Caco-2 (cell line): Measurements from ENCODE around the gene SIL1. TPM values are rescaled to one million over a fixed set of nuclear protein-coding genes. Genes with fewer than 3 reads are reported as not detected.

Experiments
- BruUV-seq: library from RNA; stranded (reverse); fragments of 400-500 nt; replicated peaks from 2 replicates; lab custom pipeline; 2021; lab: Mats Ljungman, UMichigan
- CTCF ChIA-PET: fragments of 300-600 bp; sonication (Branson Sonifier 250); formaldehyde crosslinking; loops from one replicate; lab custom pipeline; 2022; ENCODE audit warnings: antibody characterized with exemption; lab: Charles Lee
- POLR2A ChIA-PET: fragments of 300-600 bp; sonication (Branson Sonifier 250); formaldehyde crosslinking; loops from one replicate; lab custom pipeline; 2022; ENCODE audit warnings: antibody characterized with exemption; lab: Charles Lee
- DNase-seq, 2 experiments: peaks; one replicate each; pipeline versions ENCODE4 v3.0.0 to v3.0.0-alpha.2; 2020 to 2022
- H3K27me3 ChIP-seq: replicated peaks from 2 replicates; pipeline ENCODE4 v1.6.0; 2011; ENCODE audit warnings: low read length; ENCODE audit not compliant: control insufficient read depth, insufficient read depth
- H3K36me3 ChIP-seq: 2 replicates; pipeline ENCODE4 v1.5.1; 2011; ENCODE audit warnings: low read length; ENCODE audit not compliant: control insufficient read depth, insufficient read depth
- H3K4me1 ChIP-seq: fragments of 250-450 bp; sonication (Bioruptor Pico); 2 replicates; pipeline ENCODE4 v1.5.1; 2020; ENCODE audit warnings: mild to moderate bottlenecking
- H3K4me3 ChIP-seq: 2 replicates; pipeline ENCODE4 v1.5.1; 2011; ENCODE audit warnings: low read depth, mild to moderate bottlenecking, control low read depth, low read length
- H3K9me3 ChIP-seq: fragments of 250-450 bp; sonication (Bioruptor Pico); 2 replicates; pipeline ENCODE4 v1.5.1; 2020; ENCODE audit warnings: mild to moderate bottlenecking, moderate library complexity
- H3K27ac Mint-ChIP-seq: one replicate; pipeline ENCODE4 v1.8.0; 2022; ENCODE audit warnings: mixed read lengths; ENCODE audit not compliant: unreplicated experiment
- H3K27me3 Mint-ChIP-seq: one replicate; pipeline ENCODE4 v1.8.0; 2022; ENCODE audit warnings: mixed read lengths; ENCODE audit not compliant: insufficient read depth, unreplicated experiment
- H3K36me3 Mint-ChIP-seq: one replicate; pipeline ENCODE4 v1.8.0; 2022; ENCODE audit warnings: mild to moderate bottlenecking, mixed read lengths; ENCODE audit not compliant: insufficient read depth, unreplicated experiment
- H3K4me1 Mint-ChIP-seq: one replicate; pipeline ENCODE4 v1.8.0; 2022; ENCODE audit warnings: low read depth, mixed read lengths; ENCODE audit not compliant: unreplicated experiment
- H3K4me3 Mint-ChIP-seq: one replicate; pipeline ENCODE4 v1.8.0; 2022; ENCODE audit warnings: mild to moderate bottlenecking, moderate library complexity, mixed read lengths; ENCODE audit not compliant: unreplicated experiment
- H3K9me3 Mint-ChIP-seq: one replicate; pipeline ENCODE4 v1.8.0; 2022; ENCODE audit warnings: mixed read lengths; ENCODE audit not compliant: unreplicated experiment
- CTCF ChIP-seq, 2 experiments: fragments of 200-600 bp in 1 of 2; IDR thresholded peaks; 1 replicate in 1 of 2; 2 replicates in 1 of 2; pipeline versions ENCODE4 v1.5.1 to v1.8.0; 2011 to 2022; ENCODE audit warnings: antibody characterized with exemption in 1 of 2, control low read depth in 1 of 2, inconsistent platforms in 1 of 2, low read depth in 1 of 2, low read length in 1 of 2, mild to moderate bottlenecking in 1 of 2, moderate library complexity in 1 of 2; ENCODE audit not compliant: insufficient read depth in 1 of 2, severe bottlenecking in 1 of 2, unreplicated experiment in 1 of 2
- intact Hi-C: fragments of 100-400 bp; cut with micrococcal nuclease; formaldehyde crosslinking; loops from one replicate; pipeline ENCODE4 v1.10.0; 2022; ENCODE audit not compliant: unreplicated experiment
- total RNA-seq: library from RNA; stranded (reverse); gene quantifications from 2 replicates; pipeline ENCODE4 v1.2.3, GENCODE V29; 2022

Gene SIL1
- total RNA-seq, 1 experiment from 2014 or later: 29.7 TPM

GRCh38 chr5:138968601-138969000 lies 229.6 kb downstream of the SIL1 start:
- intact Hi-C loops: loop anchor here (10.0 kb wide), 1 partner anchor 296 kb away; no protein-coding TSS in a partner anchor
- Mint-ChIP-seq H3K27me3 (no peaks in the 10 kb centered on the region), H3K4me3 (no peak overlapping the region), H3K27ac (no peak overlapping the region), H3K36me3 (no peaks in the 10 kb centered on the region), H3K9me3 (no peaks in the 10 kb centered on the region), H3K4me1 (peaks cover 10% of the 10 kb centered on the region)
- H3K27me3 ChIP-seq: no peaks in the 10 kb centered on the region
- H3K4me3 ChIP-seq: no peak overlapping the region
- TF ChIP-seq CTCF (IDR thresholded peaks at IDR 0.05; ENCODE audit: insufficient read depth in 1 of 2, low read depth in 1 of 2, low read length in 1 of 2, severe bottlenecking in 1 of 2, unreplicated experiment in 1 of 2): no peak
- no peaks in the 10 kb centered on the region for H3K36me3 ChIP-seq
- ChIA-PET POLR2A (no interaction called here), CTCF (no interaction called here)
- peaks cover 19% of the 10 kb centered on the region for H3K4me1 ChIP-seq
- BruUV-seq: no TSS peak
- H3K9me3 ChIP-seq: no peaks in the 10 kb centered on the region
- DNase-seq: no peak

GRCh38 chr5:138967791-138968448 lies 230.2 kb downstream of the SIL1 start:
- Histone ChIP-seq H3K4me1 (peaks cover 23% of the 10 kb centered on the region), H3K36me3 (no peaks in the 10 kb centered on the region), H3K27me3 (no peaks in the 10 kb centered on the region), H3K9me3 (no peaks in the 10 kb centered on the region), H3K4me3 (no peak overlapping the region)
- POLR2A ChIA-PET: no interaction called here
- no TSS peak for BruUV-seq
- TF ChIP-seq CTCF (IDR thresholded peaks at IDR 0.05; ENCODE audit: insufficient read depth in 1 of 2, low read depth in 1 of 2, low read length in 1 of 2, severe bottlenecking in 1 of 2, unreplicated experiment in 1 of 2): no peak
- intact Hi-C loops: loop anchor here (10.0 kb wide), 1 partner anchor 297 kb away; no protein-coding TSS in a partner anchor
- no peak overlapping the region for H3K27ac Mint-ChIP-seq
- CTCF ChIA-PET: no interaction called here
- H3K27me3 Mint-ChIP-seq: no peaks in the 10 kb centered on the region
- no peak for DNase-seq
- H3K9me3 Mint-ChIP-seq: no peaks in the 10 kb centered on the region
- H3K4me1 Mint-ChIP-seq: peaks cover 11% of the 10 kb centered on the region
- no peak overlapping the region for H3K4me3 Mint-ChIP-seq
- no peaks in the 10 kb centered on the region for H3K36me3 Mint-ChIP-seq

DNA sequence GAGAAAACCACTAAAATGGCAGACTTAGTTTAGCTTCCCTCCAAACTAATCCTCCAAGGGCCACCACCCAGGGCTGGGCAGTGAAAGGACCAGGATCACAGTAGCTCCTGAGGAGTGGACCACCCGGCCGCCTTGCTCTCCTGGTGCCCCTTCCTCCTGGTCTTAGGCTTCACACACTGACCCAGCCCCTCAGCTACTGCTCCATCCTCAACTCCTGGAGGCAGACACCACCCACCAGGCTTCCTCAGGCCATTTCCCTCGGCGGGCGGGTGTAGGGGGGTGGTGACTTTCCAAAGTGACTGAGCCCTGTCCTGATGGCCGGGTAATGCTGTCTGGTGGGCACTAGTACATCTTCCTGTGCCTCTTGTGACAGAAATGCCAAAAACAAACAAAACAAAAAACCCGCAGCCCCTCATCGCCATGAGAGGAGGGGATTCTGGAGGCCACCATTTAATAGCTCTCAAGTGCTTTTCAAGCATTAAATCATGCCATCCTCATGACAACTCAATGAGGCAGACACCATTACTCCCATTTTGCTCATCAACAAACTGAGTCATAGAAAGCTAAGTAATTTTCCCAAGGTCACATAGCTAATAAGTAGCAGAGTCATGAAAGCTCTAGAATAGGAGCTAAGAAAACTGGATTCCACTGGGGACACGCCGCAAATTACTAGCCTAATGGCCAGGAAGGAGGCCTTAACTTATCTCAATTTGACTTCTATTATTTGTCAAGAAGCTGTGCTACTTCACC lies 231.8 kb downstream of the SIL1 start:
- peaks cover 17% of the 10 kb centered on the region for H3K4me1 Mint-ChIP-seq
- POLR2A ChIA-PET: no interaction called here
- no TSS peak for BruUV-seq
- peaks cover 23% of the 10 kb centered on the region for H3K4me1 ChIP-seq
- no peak overlapping the region for H3K27ac Mint-ChIP-seq
- no peaks in the 10 kb centered on the region for H3K9me3 Mint-ChIP-seq
- no peaks in the 10 kb centered on the region for H3K9me3 ChIP-seq
- DNase-seq: peak in 1 of 2 experiments; percentile 17
- intact Hi-C loops: loop anchor here (10.0 kb wide), 1 partner anchor 298 kb away; no protein-coding TSS in a partner anchor
- no peaks in the 10 kb centered on the region for H3K36me3 ChIP-seq
- H3K27me3 Mint-ChIP-seq: no peaks in the 10 kb centered on the region
- H3K27me3 ChIP-seq: no peaks in the 10 kb centered on the region
- no peak for TF ChIP-seq CTCF (IDR thresholded peaks at IDR 0.05; ENCODE audit: insufficient read depth in 1 of 2, low read depth in 1 of 2, low read length in 1 of 2, severe bottlenecking in 1 of 2, unreplicated experiment in 1 of 2)
- no peak overlapping the region for H3K4me3 Mint-ChIP-seq
- H3K4me3 ChIP-seq: no peak overlapping the region
- no peaks in the 10 kb centered on the region for H3K36me3 Mint-ChIP-seq
- CTCF ChIA-PET: interaction anchor here (0.6 kb wide), 1 partner anchor 37 kb away, joined by 3 read pairs; no protein-coding TSS in a partner anchor
